GM10266 (cell line): ENCODE data around the gene ASTE1.
A peak's percentile ranks its signal among the peaks of the same experiment; 100 is the strongest.

ENCODE experiments used
- DNase-seq: peaks from one replicate; pipeline ENCODE4 v3.0.0; 2012; ENCODE audit errors: extremely low spot score
- TF ChIP-seq, protein P1 (sequence below): IDR thresholded peaks from 2 replicates; pipeline ENCODE4 v1.5.1; 2012; ENCODE audit warnings: mild to moderate bottlenecking, low read depth; ENCODE audit not compliant: control insufficient read depth, insufficient read depth; ENCODE audit errors: missing control alignments

ASTE1 gene

GRCh38 chr3:131026321-131027151 is at the start of gene ASTE1, which contains the start of gene NEK11:
ASTE1 (minus strand) TSS chr3:131026825; CDS start chr3:131025306, 1,519 bp downstream.
NEK11 (plus strand) TSS chr3:131026877; CDS start chr3:131029709, 2,832 bp downstream.
- TF ChIP-seq, protein P1, sequence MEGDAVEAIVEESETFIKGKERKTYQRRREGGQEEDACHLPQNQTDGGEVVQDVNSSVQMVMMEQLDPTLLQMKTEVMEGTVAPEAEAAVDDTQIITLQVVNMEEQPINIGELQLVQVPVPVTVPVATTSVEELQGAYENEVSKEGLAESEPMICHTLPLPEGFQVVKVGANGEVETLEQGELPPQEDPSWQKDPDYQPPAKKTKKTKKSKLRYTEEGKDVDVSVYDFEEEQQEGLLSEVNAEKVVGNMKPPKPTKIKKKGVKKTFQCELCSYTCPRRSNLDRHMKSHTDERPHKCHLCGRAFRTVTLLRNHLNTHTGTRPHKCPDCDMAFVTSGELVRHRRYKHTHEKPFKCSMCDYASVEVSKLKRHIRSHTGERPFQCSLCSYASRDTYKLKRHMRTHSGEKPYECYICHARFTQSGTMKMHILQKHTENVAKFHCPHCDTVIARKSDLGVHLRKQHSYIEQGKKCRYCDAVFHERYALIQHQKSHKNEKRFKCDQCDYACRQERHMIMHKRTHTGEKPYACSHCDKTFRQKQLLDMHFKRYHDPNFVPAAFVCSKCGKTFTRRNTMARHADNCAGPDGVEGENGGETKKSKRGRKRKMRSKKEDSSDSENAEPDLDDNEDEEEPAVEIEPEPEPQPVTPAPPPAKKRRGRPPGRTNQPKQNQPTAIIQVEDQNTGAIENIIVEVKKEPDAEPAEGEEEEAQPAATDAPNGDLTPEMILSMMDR = no peak
- DNase-seq = peak; percentile 81

DNA sequence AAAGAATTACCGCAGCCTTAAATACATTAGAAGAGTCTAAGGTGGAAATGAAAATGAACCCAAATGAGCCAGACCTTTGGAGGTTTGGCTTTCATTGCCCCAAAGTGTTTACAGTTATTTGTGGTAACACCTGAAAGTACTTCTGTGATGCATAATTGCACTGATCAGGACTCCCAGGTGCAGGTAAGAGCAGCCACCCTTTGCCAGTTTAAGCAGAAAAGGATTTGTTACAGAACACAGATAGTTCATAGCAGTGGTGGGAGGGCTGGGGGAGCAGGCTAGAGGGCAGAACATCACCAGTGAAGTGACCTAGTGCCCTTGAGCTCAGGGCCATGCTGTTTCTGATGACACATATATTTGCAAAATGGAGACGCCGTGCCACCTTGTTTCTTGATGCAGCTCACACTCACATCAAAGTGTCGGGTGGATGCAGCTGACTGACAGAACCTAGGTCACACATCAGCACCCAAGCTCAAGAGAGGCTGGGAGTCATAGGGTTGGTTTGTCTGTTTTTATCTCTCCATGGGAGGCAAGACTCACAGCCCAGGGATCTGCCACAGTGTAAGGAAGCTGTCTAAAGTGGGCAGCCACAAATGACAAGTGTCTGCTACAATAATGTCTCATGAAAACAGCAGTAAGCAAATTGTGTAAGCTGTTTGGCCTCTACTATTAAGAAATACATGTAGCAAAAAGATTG is 49.2 kb upstream of the ASTE1 start:
- TF ChIP-seq, protein P1 = no peak
- no peak for DNase-seq

DNA sequence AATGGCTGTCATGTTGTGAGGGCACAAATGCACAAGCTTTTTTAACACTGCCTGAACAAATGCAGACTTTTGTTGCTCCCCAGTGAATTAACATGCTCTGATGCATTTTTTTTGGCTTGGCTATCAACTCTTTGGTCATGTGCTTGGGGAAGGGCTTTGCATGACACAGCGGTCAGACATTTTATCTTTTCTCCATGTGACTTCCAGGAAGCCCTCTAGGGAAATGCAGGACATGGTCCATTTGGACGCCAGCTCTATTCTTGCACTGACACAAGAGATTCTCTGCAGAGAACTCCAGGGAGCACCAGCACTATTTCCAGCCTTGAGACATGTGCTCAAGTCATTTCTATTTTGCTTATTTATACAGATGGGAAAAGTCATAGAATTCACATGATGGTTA is 46.2 kb upstream of the ASTE1 start:
- DNase-seq = no peak
- TF ChIP-seq, protein P1 = no peak

DNA sequence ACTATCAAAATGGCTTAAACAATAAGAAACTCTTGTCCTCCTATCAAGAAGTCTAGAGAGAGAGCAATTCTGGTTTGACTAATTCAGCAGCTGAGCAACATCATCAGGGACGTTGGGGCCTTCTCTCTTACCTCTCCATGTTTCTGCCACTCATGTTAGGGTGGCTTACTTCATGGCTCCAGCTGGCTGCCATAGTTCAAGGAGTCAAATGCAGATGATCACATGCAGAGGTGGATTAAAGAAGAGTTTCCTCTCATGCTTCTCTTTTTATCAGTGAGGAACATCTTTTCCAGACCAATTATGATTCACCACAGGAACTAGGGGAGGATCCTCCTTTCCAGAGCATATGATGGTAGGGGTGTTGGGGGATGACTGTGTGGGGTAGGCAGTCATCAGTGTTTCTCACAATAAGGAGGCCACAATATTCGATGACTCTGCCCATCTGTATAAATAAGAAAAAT is 45.5 kb upstream of the ASTE1 start:
- TF ChIP-seq, protein P1 = no peak
- DNase-seq = no peak

GRCh38 chr3:131067983-131068382 is 41.4 kb upstream of the ASTE1 start:
- TF ChIP-seq, protein P1 = no peak
- DNase-seq = no peak

GRCh38 chr3:131053043-131053859 is 26.6 kb upstream of the ASTE1 start:
- TF ChIP-seq, protein P1 = peak; percentile 8
- DNase-seq = no peak
